Measurements from ENCODE around the gene MYO6.

DNA sequence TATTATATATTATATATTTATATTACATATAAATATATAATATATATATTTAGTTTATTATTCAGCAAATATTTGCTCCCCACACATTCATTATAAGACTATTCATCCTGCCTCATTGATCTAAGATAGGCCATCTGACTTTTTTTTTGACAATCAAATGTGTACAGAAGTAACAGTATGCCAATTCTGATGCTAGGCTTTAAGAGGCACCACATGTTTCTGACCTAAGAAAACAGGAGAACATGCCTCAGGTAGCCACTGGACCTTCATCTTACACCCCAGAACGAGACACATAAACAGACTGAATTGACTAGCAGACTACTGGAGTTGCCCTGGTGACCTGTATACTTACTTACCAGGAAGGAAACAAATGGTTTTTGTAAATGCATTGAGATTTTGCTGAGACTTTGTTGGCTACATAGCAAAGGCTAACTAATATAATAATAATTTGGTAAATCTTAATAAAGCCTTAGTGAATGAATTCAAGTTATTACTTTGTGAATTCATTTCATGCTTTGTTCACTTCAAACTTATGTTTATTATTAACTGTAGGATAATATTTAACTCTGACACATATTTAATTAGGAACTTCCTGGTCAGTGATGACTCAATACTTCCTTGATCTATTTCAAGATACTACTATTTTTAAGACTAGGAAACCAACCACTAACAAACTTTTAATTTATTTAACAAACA lies 13.4 kb upstream of the MYO6 start:
- TF ChIP-seq ZNF274 (IDR thresholded peaks at IDR 0.05; ENCODE audit: low read length), result no peak
- TF ChIP-seq ZNF274 (tag by site-specific recombination; IDR thresholded peaks at IDR 0.05; ENCODE audit: borderline replicate concordance), result no peak
- no peak for TF ChIP-seq ZSCAN30 (tag by site-specific recombination; IDR thresholded peaks at IDR 0.05)
- no peak for TF ChIP-seq CTCF (tag by site-specific recombination; IDR thresholded peaks at IDR 0.05)
- no peak for TF ChIP-seq RBAK (tag by site-specific recombination; IDR thresholded peaks at IDR 0.05)
